ENCODE data around the gene PRKG2.
"Not testable (repeated sequence)": the region's sequence is repeated elsewhere in the genome, so short reads cannot be mapped to it uniquely, and the experiment has no call there.

PRKG2 gene

DNA sequence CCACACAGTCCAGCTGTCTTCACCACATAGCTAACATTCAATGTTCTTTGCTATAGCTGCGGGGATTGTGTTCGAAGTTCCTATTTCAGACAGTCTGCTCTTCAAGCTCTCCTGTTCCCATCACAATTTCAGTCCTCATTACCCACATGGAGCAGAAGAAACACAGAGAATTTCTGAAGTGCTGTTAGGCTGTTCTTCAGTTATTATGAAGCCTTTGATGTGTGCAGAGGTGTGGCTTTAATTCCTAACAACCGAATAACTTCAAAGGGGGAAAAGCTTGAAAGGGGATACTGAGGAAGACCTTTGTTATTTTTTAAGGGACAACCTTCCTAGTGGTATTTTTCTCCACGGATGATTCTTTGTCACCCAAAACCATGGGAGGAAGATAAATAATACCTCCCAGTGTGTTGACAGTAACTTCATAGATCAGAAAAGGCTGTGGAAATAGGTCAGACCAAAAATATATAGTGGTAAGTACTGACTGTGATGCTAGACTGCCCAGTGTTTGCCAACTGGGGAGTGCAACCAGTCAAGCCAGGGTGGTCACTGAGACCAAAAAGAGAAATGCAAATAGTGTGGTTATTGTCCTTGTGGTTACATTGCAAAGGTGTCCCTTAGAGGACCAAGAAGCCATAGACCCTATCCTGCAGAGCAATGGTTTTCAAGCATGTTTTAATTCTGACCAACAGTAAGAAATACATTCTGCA, 52.1 kb downstream of the PRKG2 start:
- no peak for TF ChIP-seq CTCF (IDR thresholded peaks at IDR 0.05; ENCODE audit: control insufficient read depth, extremely low read depth, insufficient read depth)
- DNase-seq (ENCODE audit: low read depth): no peak
- H3K4me3 ChIP-seq (ENCODE audit: low read depth, low read length): no peak overlapping the region

DNA sequence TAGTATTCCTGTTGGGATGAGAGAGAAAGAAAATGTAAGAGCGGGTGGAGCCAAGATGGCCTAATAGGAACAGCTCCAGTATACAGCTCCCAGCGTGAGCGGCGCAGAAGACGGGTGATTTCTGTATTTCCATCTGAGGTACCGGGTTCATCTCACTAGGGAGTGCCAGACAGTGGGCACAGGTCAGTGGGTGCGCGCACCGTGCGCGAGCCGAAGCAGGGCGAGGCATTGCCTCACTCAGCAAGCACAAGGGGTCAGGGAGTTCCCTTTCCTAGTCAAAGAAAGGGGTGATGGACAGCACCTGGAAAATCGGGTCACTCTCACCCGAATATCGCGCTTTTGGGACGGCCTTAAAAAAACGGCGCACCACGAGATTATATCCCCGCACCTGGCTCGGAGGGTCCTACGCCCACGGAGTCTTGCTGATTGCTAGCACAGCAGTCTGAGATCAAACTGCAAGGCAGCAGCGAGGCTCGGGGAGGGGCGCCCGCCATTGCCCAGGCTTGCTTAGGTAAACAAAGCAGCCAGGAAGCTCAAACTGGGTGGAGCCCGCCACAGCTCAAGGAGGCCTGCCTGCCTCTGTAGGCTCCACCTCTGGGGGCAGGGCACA, 61.2 kb downstream of the PRKG2 start:
- DNase-seq (ENCODE audit: low read depth): not testable (repeated sequence)
- H3K4me3 ChIP-seq (ENCODE audit: low read depth, low read length): peak overlapping the region; percentile 51

DNA sequence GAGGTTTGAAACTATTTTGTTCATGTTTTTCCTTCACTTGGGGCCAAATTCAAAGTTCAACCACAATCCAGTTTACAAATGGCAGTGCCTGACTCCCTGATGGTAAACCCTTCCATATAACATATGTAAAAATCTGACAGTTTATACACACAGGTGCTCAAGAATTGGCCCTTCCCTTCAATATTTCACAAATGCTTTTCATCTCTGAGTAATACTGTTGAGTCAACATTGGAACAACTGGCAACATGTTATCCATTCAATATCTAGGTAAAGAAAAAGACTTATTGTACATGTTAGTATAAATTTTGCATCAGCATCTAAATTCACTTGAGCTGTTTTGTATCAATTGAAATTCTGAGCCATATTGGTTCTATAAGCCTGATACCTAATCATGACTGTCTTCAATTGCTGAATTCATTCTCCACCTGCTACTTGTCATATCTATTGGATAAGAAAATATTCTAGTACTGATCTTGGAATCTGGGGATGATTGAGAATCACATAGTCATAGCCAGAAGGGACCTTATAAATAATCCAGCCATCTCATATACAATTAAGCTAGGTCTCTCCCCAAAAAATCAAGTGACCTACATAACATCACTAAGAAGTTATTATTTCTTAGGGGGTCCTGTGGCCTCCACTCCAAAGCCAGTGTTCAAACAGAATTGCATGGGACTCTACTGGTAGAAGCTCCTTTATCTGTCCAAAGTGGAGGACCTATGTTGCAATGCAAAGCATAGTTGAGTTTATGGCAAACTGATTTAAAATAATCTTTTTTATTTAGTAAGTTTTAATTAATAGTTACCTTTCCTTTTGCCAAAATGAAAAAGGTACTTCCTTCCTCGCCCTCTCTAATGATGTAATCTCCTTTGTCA, 61.9 kb downstream of the PRKG2 start:
- no peak for TF ChIP-seq CTCF (IDR thresholded peaks at IDR 0.05; ENCODE audit: control insufficient read depth, extremely low read depth, insufficient read depth)
- H3K4me3 ChIP-seq (ENCODE audit: low read depth, low read length): peak overlapping the region; percentile 51
- no peak for DNase-seq (ENCODE audit: low read depth)

DNA sequence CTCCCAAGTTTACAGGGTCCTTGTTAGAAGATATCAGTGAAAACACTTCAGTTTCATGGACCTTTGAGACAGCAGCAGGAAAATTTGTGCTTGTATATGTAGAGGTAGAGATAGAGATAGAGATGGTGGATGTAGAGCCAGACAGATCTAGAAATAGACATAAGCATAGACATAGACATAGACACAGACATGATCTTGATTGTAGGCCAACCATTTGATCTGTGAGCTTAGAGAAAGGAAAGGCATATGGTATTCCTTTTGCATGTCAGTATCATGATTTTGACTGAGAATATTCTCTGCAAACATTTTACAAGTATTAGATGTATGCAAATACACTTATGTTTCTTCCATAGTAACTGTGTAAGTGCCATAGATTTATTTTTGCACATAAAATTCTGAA, 65.0 kb downstream of the PRKG2 start:
- DNase-seq (ENCODE audit: low read depth): no peak
- no peak overlapping the region for H3K4me3 ChIP-seq (ENCODE audit: low read depth, low read length)
- TF ChIP-seq CTCF (IDR thresholded peaks at IDR 0.05; ENCODE audit: control insufficient read depth, extremely low read depth, insufficient read depth): no peak

DNA sequence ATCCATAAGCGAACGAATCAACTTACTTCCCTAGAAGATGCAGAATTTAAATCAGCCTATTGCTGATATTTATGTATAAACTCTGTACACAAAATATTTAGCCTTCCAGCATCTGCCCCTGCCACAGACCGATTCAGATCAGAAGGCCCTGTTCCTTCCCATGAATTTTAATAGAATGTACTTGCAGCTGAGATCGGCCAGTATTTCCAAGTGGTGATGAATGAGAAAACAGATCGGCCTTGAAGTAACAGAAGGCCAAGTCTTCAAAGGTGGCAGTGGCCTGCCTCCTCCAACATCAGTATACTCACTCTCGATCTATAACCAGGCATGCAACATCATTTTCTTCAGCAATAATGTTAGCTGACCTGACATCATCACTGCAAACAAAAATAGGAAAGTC, 66.4 kb downstream of the PRKG2 start:
- TF ChIP-seq CTCF (IDR thresholded peaks at IDR 0.05; ENCODE audit: control insufficient read depth, extremely low read depth, insufficient read depth): no peak
- DNase-seq (ENCODE audit: low read depth): no peak
- H3K4me3 ChIP-seq (ENCODE audit: low read depth, low read length): no peak overlapping the region

DNA sequence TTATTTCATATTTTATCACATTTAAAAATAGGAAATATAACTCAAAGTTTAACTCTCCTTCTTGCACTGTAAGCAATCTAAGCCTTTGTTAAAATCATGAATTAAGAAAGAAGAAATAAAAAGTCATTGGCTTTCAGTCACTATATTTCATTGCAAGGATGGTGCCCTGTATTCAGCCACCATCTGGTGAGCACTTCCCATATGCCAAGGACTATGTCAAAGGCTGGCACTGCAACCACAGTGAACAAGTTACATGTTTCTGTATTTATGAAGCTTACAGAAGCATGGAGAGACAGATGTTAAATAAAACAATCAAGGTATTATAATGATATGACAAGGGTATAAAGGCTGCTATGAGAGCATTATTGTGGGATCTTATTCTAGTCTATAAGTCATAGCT, 68.6 kb downstream of the PRKG2 start:
- no peak for DNase-seq (ENCODE audit: low read depth)
- H3K4me3 ChIP-seq (ENCODE audit: low read depth, low read length): no peak overlapping the region
- no peak for TF ChIP-seq CTCF (IDR thresholded peaks at IDR 0.05; ENCODE audit: control insufficient read depth, extremely low read depth, insufficient read depth)

DNA sequence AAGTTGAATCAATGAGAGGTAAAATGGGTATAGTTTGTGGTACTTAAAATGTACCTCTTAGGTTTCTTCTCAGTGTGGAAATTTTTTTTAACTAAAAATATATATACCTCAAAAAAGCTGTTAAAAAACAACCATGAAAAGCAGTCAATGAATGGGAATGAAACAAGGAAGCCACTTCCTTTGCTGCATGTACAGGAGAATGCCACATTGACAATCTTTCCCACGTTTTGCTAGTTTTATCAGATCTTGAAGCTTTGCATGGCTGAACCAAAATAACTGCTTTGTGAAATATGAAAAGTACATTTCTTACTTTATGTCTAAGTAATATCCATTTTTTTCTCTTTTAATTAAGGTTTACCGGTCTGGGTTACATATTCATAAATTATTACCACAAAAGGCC, 71.8 kb downstream of the PRKG2 start:
- no peak overlapping the region for H3K4me3 ChIP-seq (ENCODE audit: low read depth, low read length)
- no peak for DNase-seq (ENCODE audit: low read depth)
- no peak for TF ChIP-seq CTCF (IDR thresholded peaks at IDR 0.05; ENCODE audit: control insufficient read depth, extremely low read depth, insufficient read depth)

All from LNCaP clone FGC (cell line).